A172 (cell line): Measurements from ENCODE around the gene EGR1. TPM values are rescaled to one million over a fixed set of nuclear protein-coding genes. Genes with fewer than 3 reads are reported as not detected.
"Not testable (repeated sequence)": the region's sequence is repeated elsewhere in the genome, so short reads cannot be mapped to it uniquely, and the experiment has no call there.

Source experiments
- DNase-seq: peaks from one replicate; pipeline ENCODE4 v3.0.0-alpha.2; 2015; ENCODE audit warnings: low spot score
- total RNA-seq: library from RNA; depleted of rRNA; stranded (reverse); fragments of >200 nt; shearing (Covaris generic); gene quantifications from 2 replicates; pipeline ENCODE4 v1.2.3, GENCODE V29; 2014

EGR1 gene
- total RNA-seq, 1 experiment from 2014 or later = 4.3 TPM

- DNase-seq = no peak
These were observed 3.8 kb downstream of the EGR1 start for GRCh38 chr5:138468966-138469539.

- peak; percentile 84 for DNase-seq
These were observed 4.5 kb downstream of the EGR1 start for GRCh38 chr5:138469540-138470321.

GRCh38 chr5:138470322-138471051 lies 5.2 kb downstream of the EGR1 start:
- peak; percentile 49 for DNase-seq

DNA sequence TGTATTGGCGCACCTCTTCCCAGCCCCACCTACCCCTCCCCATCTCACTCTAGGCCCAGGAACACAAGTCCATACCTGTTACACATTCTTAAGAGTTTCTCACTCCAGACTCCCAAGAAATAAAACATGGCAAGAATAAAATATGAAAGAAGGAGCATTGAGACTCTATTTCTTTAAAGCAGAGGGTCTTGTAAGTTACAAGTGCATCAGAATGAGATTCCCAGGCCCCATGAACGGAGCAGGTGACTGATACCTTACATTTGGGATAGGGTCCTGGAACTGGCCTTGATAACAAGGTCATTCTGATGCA lies 5.7 kb downstream of the EGR1 start:
- DNase-seq = no peak

DNA sequence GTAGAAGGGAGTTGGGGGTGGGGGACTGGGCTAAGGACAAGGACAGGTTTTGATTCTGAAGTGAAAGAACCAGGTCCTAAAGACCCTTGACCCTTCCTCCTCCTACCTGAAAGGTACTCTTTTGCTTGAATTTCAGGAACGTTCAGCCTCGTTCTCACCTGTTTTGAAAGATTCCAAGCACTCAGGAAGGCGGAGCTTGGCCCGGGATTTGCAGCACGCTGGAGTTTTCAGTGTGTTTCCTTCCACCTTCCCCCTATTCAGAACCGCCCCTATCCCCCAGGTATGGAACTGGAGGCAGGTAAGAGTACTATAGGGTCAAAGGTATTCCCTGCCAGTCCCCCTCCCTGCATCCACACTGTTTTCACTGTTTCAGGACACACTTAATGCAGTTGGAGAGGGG lies 7.1 kb downstream of the EGR1 start:
- DNase-seq = no peak

GRCh38 chr5:138473151-138473550 lies 7.9 kb downstream of the EGR1 start:
- not testable (repeated sequence) for DNase-seq

GRCh38 chr5:138476918-138477317 lies 11.6 kb downstream of the EGR1 start:
- DNase-seq = no peak

- DNase-seq = no peak
These were observed 17.4 kb downstream of the EGR1 start for GRCh38 chr5:138482638-138483037.

- DNase-seq = peak; percentile 55
These were observed 23.2 kb downstream of the EGR1 start for GRCh38 chr5:138488481-138488945.

DNA sequence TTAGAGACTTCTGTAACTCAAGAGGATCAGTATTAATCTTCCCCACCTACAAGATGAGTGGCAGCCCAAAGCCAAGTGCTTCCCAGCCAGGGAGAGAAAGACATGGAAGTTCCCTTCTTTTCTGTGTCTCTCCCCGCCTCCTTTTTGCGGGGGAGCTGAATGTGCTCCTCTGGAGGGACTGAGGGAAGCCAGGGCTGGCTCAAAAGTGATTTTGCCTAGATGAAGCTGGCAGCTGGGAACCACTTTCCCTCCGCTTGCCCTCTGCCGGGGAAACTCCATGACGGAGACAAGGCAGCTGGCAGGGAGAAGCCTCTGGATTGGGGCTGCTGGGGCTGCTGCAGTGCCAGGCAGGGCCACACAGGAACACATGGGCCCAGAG lies 24.4 kb downstream of the EGR1 start:
- DNase-seq = no peak

GRCh38 chr5:138490648-138491283 lies 25.5 kb downstream of the EGR1 start:
- DNase-seq = no peak

GRCh38 chr5:138491284-138491648 lies 26.0 kb downstream of the EGR1 start:
- DNase-seq = no peak

DNA sequence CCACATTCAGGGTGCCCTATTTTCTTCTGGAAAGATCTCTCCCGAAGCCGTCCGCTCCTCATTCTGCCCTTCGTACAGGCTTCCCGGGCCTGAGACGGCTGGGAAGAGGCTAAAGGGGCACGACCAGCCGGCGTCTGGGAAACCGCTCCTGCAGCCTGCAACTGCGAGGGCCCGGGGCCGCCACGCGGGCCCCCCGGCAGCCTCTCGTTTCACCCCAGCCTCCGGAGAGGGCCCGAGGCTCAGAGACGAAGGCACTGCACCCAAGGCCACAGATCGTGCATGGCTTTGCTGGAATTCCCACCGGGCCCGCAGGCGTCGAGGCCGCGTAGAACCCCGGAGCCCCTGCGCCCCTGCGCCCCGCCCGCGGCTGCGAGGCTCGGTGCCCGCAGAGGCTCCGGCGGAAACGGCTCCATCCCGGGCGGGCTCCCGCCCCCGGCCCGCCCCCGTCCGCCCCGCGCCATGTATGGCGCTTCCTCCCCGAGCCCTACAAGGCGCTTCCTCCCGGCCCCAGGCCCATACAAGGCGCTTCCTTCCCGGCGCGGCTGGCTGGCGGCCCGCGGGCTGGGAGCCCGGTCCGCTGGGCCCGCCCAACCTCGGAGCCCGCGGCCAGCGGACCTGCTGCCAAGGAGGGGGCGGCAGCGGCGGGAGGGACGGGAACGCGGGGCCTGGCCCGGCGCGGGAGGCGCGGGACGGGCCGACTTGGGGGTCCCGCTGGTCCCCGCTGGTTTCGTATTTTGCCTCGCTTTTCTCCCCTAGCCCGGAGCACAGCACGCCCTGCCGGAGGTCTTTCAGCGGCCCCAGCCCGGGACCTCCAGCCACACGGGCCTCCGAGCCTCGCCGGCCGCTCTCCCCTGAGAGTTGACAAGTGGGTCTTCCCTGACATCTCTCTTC lies 26.6 kb downstream of the EGR1 start:
- peak; percentile 75 for DNase-seq

DNA sequence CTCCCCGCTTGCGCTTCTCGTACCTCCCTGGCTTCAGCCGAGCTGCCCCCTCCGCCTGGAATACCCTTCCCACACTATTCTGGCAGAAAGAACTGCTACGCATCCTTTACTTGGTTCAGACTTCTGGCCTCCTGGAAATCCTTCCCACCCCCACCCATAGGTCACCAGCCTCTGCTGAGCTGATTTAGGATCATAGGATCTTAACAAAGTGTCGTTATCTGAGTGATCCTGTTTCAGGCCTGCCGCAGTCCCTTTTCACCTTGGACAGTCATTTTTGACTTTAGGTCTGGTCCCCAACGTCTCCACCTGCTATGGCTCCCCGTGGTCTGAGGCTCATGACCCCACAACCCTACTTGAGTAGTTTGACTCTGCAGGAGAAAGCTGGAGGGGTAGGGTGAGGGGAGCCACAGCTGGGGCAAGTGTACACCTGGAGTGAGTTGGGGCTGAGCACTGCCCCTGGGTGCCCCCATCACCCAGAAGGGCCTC lies 27.3 kb downstream of the EGR1 start:
- no peak for DNase-seq

GRCh38 chr5:138495351-138495750 lies 30.1 kb downstream of the EGR1 start:
- DNase-seq = no peak

GRCh38 chr5:138498376-138498775 lies 33.1 kb downstream of the EGR1 start:
- no peak for DNase-seq

DNA sequence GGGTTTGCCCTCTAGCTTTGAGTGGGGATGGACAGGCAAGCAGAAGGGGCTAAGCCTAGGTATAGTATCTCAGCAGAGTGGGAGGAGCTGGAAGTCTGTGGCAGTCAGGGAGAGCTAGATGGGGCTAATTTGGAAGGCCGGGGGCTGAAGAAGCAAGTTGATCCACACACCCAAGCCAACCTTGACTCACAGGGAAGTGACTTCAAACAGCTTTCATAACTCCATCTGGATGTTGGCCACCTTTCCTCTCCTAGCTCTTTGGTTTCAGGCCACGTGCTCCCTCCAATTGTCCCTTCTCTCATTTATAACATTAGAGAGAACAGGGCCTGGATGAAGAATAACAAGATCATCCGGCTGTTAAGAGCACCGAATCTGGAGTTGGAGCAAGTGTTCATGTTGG lies 36.8 kb downstream of the EGR1 start:
- no peak for DNase-seq

GRCh38 chr5:138502521-138502920 lies 37.2 kb downstream of the EGR1 start:
- no peak for DNase-seq

DNA sequence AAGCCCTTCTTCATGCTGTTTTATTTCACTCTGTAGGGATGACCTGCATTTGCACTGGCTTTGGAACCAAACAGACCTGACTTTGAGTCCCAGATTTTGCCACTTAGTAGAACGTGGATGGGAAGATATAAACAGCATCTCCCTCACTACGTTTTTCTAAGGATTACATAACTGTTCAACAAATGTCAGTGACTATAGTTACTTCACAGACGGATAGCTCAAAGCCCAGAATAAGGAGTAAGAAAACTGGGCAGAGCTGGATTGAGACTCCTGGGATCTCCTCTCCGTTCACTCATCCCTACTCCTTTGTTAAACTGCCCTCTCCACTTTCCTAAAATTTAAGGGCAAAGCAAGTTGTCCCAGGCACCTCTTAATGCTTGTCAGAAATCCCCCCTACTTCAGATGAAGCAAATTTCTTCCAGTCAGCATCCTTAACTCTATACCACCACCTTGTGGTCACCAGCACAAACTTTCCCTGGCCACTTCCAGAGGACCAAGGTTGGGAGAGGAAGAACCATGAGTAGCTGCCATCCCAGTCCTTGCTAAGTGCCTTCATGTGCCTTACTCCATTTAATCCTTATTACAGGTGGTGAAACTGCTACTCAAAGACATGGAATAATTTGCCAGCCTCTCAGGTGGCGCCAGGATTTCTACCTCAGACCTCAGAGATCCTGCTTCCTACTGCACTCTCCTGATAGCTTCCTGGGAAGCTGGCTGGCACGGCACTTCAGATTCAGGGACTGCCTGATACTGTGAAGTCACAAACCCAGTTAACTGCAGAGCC lies 38.4 kb downstream of the EGR1 start:
- DNase-seq = peak; percentile 58

GRCh38 chr5:138504799-138505198 lies 39.5 kb downstream of the EGR1 start:
- DNase-seq = peak; percentile 18
